ENCODE measurements around the gene FADS6.

Gene FADS6

GRCh38 chr17:74852237-74853047 is 41.0 kb downstream of the FADS6 start:
- H3K56ac ChIP-seq (ENCODE audit: low read length) = peak overlapping the region; percentile 75
- H3K9ac ChIP-seq (ENCODE audit: low read length) = peak overlapping the region; percentile 65
- no peaks in the 10 kb centered on the region for H3K79me2 ChIP-seq (ENCODE audit: control insufficient read depth, insufficient read depth, low read length)
- H3K4me3 ChIP-seq (ENCODE audit: low read length) = peak overlapping the region; percentile 27
- no peaks in the 10 kb centered on the region for H3K36me3 ChIP-seq (ENCODE audit: control insufficient read depth, insufficient read depth, low read length)
- H3K27ac ChIP-seq (ENCODE audit: low read depth, low read length) = no peak overlapping the region
- peak overlapping the region; percentile 7 for H3K18ac ChIP-seq (ENCODE audit: low read length)
- H3K4ac ChIP-seq (ENCODE audit: low read depth, low read length) = no peak overlapping the region
- WGBS (ENCODE audit: extremely low coverage, insufficient coverage, low lambda C conversion rate) = no CpG with 5 or more reads among the region's 76 CpGs
- no peak overlapping the region for H2BK5ac ChIP-seq (ENCODE audit: low read length)
- H4K8ac ChIP-seq (ENCODE audit: low read depth, low read length) = no peak overlapping the region
- no peak overlapping the region for H2BK120ac ChIP-seq (ENCODE audit: low read depth, low read length)
- H2BK15ac ChIP-seq (replicated peaks; ENCODE audit: low read depth) = no peak overlapping the region
- no peak overlapping the region for H4K5ac ChIP-seq (ENCODE audit: low read length)
- no peak overlapping the region for H3K23ac ChIP-seq (ENCODE audit: low read length)
- no peak overlapping the region for H2AK5ac ChIP-seq (ENCODE audit: low read length)
- H3K4me2 ChIP-seq (ENCODE audit: low read length) = peak overlapping the region; percentile 80
- H3K27me3 ChIP-seq (ENCODE audit: insufficient read depth, low read length, poor library complexity) = peaks cover 12% of the 10 kb centered on the region
- DNase-seq = peak; percentile 95
- no peaks in the 10 kb centered on the region for H3K79me1 ChIP-seq (ENCODE audit: low read length)
- H3K4me1 ChIP-seq (ENCODE audit: control insufficient read depth, low read depth, low read length) = no peaks in the 10 kb centered on the region

GRCh38 chr17:74851612-74852236 is 41.7 kb downstream of the FADS6 start:
- no peak overlapping the region for H3K4me3 ChIP-seq (ENCODE audit: low read length)
- WGBS (ENCODE audit: extremely low coverage, insufficient coverage, low lambda C conversion rate) = no CpG with 5 or more reads among the region's 29 CpGs

GRCh38 chr17:74850914-74851313 is 42.5 kb downstream of the FADS6 start:
- H3K23ac ChIP-seq (ENCODE audit: low read length) = no peak overlapping the region
- H2BK15ac ChIP-seq (replicated peaks; ENCODE audit: low read depth) = no peak overlapping the region
- no peak overlapping the region for H3K27ac ChIP-seq (ENCODE audit: low read depth, low read length)
- no peak overlapping the region for H3K4ac ChIP-seq (ENCODE audit: low read depth, low read length)
- no CpG with 5 or more reads among the region's 3 CpGs for WGBS (ENCODE audit: extremely low coverage, insufficient coverage, low lambda C conversion rate)
- H2AK5ac ChIP-seq (ENCODE audit: low read length) = no peak overlapping the region
- no peak for DNase-seq
- H4K5ac ChIP-seq (ENCODE audit: low read length) = no peak overlapping the region
- H2BK120ac ChIP-seq (ENCODE audit: low read depth, low read length) = no peak overlapping the region
- H3K9ac ChIP-seq (ENCODE audit: low read length) = no peak overlapping the region
- H3K4me2 ChIP-seq (ENCODE audit: low read length) = no peak overlapping the region
- peaks cover 3% of the 10 kb centered on the region for H3K27me3 ChIP-seq (ENCODE audit: insufficient read depth, low read length, poor library complexity)
- no peak overlapping the region for H3K56ac ChIP-seq (ENCODE audit: low read length)
- H3K79me2 ChIP-seq (ENCODE audit: control insufficient read depth, insufficient read depth, low read length) = no peaks in the 10 kb centered on the region
- no peak overlapping the region for H3K18ac ChIP-seq (ENCODE audit: low read length)
- no peak overlapping the region for H3K4me3 ChIP-seq (ENCODE audit: low read length)
- no peaks in the 10 kb centered on the region for H3K36me3 ChIP-seq (ENCODE audit: control insufficient read depth, insufficient read depth, low read length)
- H3K79me1 ChIP-seq (ENCODE audit: low read length) = no peaks in the 10 kb centered on the region
- H3K4me1 ChIP-seq (ENCODE audit: control insufficient read depth, low read depth, low read length) = no peaks in the 10 kb centered on the region
- H2BK5ac ChIP-seq (ENCODE audit: low read length) = no peak overlapping the region
- no peak overlapping the region for H4K8ac ChIP-seq (ENCODE audit: low read depth, low read length)

More at GRCh38 chr17:74851612-74852236, 41.7 kb downstream of the FADS6 start:
- H3K4me2 ChIP-seq (ENCODE audit: low read length) = no peak overlapping the region
- no peak overlapping the region for H3K18ac ChIP-seq (ENCODE audit: low read length)
- H3K9ac ChIP-seq (ENCODE audit: low read length) = no peak overlapping the region
- H2BK120ac ChIP-seq (ENCODE audit: low read depth, low read length) = no peak overlapping the region
- H3K4me1 ChIP-seq (ENCODE audit: control insufficient read depth, low read depth, low read length) = no peaks in the 10 kb centered on the region
- no peaks in the 10 kb centered on the region for H3K36me3 ChIP-seq (ENCODE audit: control insufficient read depth, insufficient read depth, low read length)
- H3K27me3 ChIP-seq (ENCODE audit: insufficient read depth, low read length, poor library complexity) = peaks cover 5% of the 10 kb centered on the region
- H3K56ac ChIP-seq (ENCODE audit: low read length) = no peak overlapping the region
- H2AK5ac ChIP-seq (ENCODE audit: low read length) = no peak overlapping the region
- no peak overlapping the region for H3K23ac ChIP-seq (ENCODE audit: low read length)
- H4K8ac ChIP-seq (ENCODE audit: low read depth, low read length) = no peak overlapping the region
- H2BK5ac ChIP-seq (ENCODE audit: low read length) = no peak overlapping the region
- H3K4ac ChIP-seq (ENCODE audit: low read depth, low read length) = no peak overlapping the region
- no peak for DNase-seq
- no peak overlapping the region for H3K27ac ChIP-seq (ENCODE audit: low read depth, low read length)
- no peaks in the 10 kb centered on the region for H3K79me1 ChIP-seq (ENCODE audit: low read length)
- no peaks in the 10 kb centered on the region for H3K79me2 ChIP-seq (ENCODE audit: control insufficient read depth, insufficient read depth, low read length)
- no peak overlapping the region for H2BK15ac ChIP-seq (replicated peaks; ENCODE audit: low read depth)
- H4K5ac ChIP-seq (ENCODE audit: low read length) = no peak overlapping the region

DNA sequence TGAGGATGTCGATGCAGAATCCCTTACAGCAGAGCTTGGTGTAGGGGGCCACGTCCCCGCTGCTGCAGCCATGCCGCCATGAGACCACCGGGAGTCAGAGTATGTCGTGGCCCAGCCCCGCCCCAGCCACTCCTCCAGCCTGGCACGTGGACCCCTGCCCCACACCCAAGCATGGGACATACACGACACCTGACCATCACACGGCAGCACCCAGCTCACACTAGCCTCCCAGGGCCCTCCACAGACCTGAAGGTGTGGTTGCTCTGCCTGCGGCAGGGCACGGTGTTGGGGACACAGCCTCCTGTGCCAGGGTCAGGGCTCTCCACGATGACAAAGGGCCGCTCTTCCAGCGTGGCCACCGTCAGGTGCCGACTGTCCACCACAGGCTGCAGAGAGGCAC is 43.1 kb downstream of the FADS6 start:
- H3K4ac ChIP-seq (ENCODE audit: low read depth, low read length) = no peak overlapping the region

GRCh38 chr17:74848656-74849399 is 44.6 kb downstream of the FADS6 start:
- H4K5ac ChIP-seq (ENCODE audit: low read length) = no peak overlapping the region
- H3K56ac ChIP-seq (ENCODE audit: low read length) = no peak overlapping the region
- H3K27me3 ChIP-seq (ENCODE audit: insufficient read depth, low read length, poor library complexity) = peaks cover 3% of the 10 kb centered on the region
- H3K18ac ChIP-seq (ENCODE audit: low read length) = no peak overlapping the region
- H2AK5ac ChIP-seq (ENCODE audit: low read length) = no peak overlapping the region
- no peaks in the 10 kb centered on the region for H3K79me2 ChIP-seq (ENCODE audit: control insufficient read depth, insufficient read depth, low read length)
- H3K23ac ChIP-seq (ENCODE audit: low read length) = no peak overlapping the region
- no peak overlapping the region for H2BK15ac ChIP-seq (replicated peaks; ENCODE audit: low read depth)
- no CpG with 5 or more reads among the region's 9 CpGs for WGBS (ENCODE audit: extremely low coverage, insufficient coverage, low lambda C conversion rate)
- no peaks in the 10 kb centered on the region for H3K79me1 ChIP-seq (ENCODE audit: low read length)
- no peak for DNase-seq
- H3K4me1 ChIP-seq (ENCODE audit: control insufficient read depth, low read depth, low read length) = no peaks in the 10 kb centered on the region
- no peak overlapping the region for H3K9ac ChIP-seq (ENCODE audit: low read length)
- H4K8ac ChIP-seq (ENCODE audit: low read depth, low read length) = no peak overlapping the region
- H3K36me3 ChIP-seq (ENCODE audit: control insufficient read depth, insufficient read depth, low read length) = no peaks in the 10 kb centered on the region
- no peak overlapping the region for H3K4me3 ChIP-seq (ENCODE audit: low read length)
- no peak overlapping the region for H3K27ac ChIP-seq (ENCODE audit: low read depth, low read length)
- no peak overlapping the region for H3K4me2 ChIP-seq (ENCODE audit: low read length)
- no peak overlapping the region for H3K4ac ChIP-seq (ENCODE audit: low read depth, low read length)
- no peak overlapping the region for H2BK120ac ChIP-seq (ENCODE audit: low read depth, low read length)
- H2BK5ac ChIP-seq (ENCODE audit: low read length) = no peak overlapping the region

More for the DNA sequence above, 43.1 kb downstream of the FADS6 start:
- Histone ChIP-seq H3K4me2 (ENCODE audit: low read length) (no peak overlapping the region), H3K36me3 (ENCODE audit: control insufficient read depth, insufficient read depth, low read length) (no peaks in the 10 kb centered on the region), H3K23ac (ENCODE audit: low read length) (no peak overlapping the region), H3K79me2 (ENCODE audit: control insufficient read depth, insufficient read depth, low read length) (no peaks in the 10 kb centered on the region), H3K27ac (ENCODE audit: low read depth, low read length) (no peak overlapping the region), H3K4me3 (ENCODE audit: low read length) (no peak overlapping the region), H2BK120ac (ENCODE audit: low read depth, low read length) (no peak overlapping the region), H3K4me1 (ENCODE audit: control insufficient read depth, low read depth, low read length) (no peaks in the 10 kb centered on the region), H3K56ac (ENCODE audit: low read length) (no peak overlapping the region), H3K18ac (ENCODE audit: low read length) (no peak overlapping the region), H2AK5ac (ENCODE audit: low read length) (no peak overlapping the region), H4K8ac (ENCODE audit: low read depth, low read length) (no peak overlapping the region), H3K79me1 (ENCODE audit: low read length) (no peaks in the 10 kb centered on the region), H3K27me3 (ENCODE audit: insufficient read depth, low read length, poor library complexity) (peaks cover 3% of the 10 kb centered on the region), H3K9ac (ENCODE audit: low read length) (no peak overlapping the region), H4K5ac (ENCODE audit: low read length) (no peak overlapping the region), H2BK5ac (ENCODE audit: low read length) (no peak overlapping the region), H2BK15ac (replicated peaks; ENCODE audit: low read depth) (no peak overlapping the region)
- WGBS (ENCODE audit: extremely low coverage, insufficient coverage, low lambda C conversion rate) = no CpG with 5 or more reads among the region's 17 CpGs
- DNase-seq = no peak

All from mesendoderm (in vitro differentiated cells).